Daoy (cell line): Measurements from ENCODE around the gene CRADD. TPM values are rescaled to one million over a fixed set of nuclear protein-coding genes. Genes with fewer than 3 reads are reported as not detected.

ENCODE experiments used
- DNase-seq: peaks from one replicate; pipeline ENCODE4 v3.0.0-alpha.2; 2015; ENCODE audit warnings: low read depth
- total RNA-seq: library from RNA; depleted of rRNA; stranded (reverse); fragments of >200 nt; shearing (Covaris generic); gene quantifications from 2 replicates; pipeline ENCODE4 v1.2.3, GENCODE V29; 2014

Gene CRADD
- total RNA-seq, 1 experiment from 2014 or later: 12.6 TPM

DNA sequence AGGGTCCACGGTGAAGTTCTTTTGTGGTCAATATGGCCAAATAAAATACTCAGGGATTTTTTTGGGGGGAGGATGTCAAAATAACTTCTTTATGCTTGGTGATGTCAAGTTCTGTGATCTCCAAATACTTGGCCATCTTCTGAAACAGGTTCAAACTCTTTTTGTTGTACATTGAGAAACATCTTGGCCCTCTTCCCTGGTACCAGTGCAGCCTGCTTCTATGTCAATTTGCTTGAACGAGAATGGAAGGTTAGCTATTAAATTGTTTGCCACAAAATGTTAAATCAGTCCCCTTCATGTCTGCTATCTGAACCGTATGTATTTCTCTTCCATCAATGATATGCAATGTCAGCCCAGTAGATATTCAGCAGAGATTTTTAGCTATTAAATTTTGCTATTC is 6.1 kb upstream of the CRADD start:
- no peak for DNase-seq

DNA sequence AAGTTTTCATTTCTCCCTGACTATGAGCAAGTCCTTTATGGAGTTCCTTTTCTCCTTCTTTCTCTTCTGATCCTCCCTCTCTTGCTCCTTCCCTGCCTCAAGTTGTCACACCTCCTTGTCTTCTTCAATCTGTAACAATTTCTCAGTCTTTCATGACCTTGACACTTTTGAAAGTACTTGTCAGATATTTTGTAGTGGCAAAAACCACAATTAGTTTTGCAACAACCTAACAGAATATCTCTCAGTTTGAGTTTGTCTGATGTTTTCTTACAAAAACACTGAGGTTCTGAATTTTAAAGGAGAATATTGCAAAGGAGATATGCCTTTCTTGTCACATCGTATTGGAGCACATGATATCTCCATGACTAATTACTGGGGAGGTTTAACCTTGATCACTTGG is 4.1 kb upstream of the CRADD start:
- DNase-seq: no peak

DNA sequence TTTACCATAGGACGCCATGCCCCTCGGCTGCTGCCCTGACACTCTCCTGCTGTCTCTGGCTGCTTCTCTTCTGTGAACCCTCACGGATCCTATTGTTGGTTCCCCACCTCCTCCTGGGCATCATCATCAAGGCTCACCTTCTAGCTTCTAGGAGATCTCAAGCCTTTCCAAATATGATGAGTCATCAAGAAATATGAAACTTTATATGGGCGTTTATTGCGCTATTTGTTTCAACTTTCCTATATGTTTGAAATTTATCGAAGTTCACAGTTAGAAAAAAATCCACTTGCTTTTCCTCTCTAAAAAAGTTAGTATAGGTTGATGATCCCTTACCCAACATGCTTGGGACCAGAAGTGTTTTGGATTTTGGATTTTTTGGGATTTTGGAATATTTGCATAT is 2.8 kb upstream of the CRADD start:
- no peak for DNase-seq

- no peak for DNase-seq
Measured at GRCh38 chr12:93676408-93677194, 574 bp upstream of the CRADD start.

- no peak for DNase-seq
Measured at GRCh38 chr12:93678779-93679178, 1.6 kb downstream of the CRADD start.

- no peak for DNase-seq
Measured at GRCh38 chr12:93679308-93679925, 2.2 kb downstream of the CRADD start.

GRCh38 chr12:93680006-93680405 is 2.8 kb downstream of the CRADD start:
- DNase-seq: no peak

GRCh38 chr12:93682846-93683261 is 5.7 kb downstream of the CRADD start:
- no peak for DNase-seq

DNA sequence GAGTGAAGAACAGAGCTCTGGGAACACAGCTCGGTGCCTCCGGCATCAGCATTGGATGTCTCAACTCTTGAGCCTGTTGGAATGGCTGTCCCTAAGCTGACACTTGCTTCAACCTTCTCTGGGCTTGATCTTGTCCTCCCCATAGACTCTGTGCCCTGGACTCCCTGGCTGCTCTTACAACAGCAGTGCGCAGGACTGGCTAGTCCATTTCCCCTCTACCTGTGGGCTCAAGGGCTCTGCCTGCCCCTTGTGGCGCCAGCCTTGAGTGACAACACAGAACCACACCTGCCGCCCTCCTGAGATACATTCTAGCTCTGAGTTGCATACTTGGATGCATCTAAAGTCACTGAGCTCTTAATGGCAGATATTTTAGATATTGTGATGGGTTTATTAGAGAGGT is 6.2 kb downstream of the CRADD start:
- DNase-seq: no peak

- no peak for DNase-seq
Measured at GRCh38 chr12:93684716-93685115, 7.5 kb downstream of the CRADD start.

- no peak for DNase-seq
Measured at GRCh38 chr12:93686572-93687356, 9.6 kb downstream of the CRADD start.

- no peak for DNase-seq
Measured at GRCh38 chr12:93689076-93689834, 12.1 kb downstream of the CRADD start.

DNA sequence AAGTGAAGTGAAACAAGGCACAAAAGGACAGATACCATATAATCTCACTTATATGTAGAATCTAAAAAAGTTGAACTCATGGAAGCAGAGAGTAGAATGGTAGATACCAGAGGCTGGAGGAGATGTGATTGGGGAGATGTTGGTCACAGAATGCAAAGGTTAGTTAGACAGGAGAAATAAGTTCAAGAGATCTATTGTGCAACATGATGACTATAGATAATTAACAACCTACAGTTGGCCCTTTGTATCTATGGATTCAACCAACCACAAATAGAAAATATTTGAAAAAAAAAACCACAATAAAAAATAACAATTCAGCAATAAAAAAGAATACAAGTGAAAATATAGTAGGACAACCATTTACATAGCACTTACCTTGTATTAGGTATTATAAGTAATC is 19.3 kb downstream of the CRADD start:
- no peak for DNase-seq

DNA sequence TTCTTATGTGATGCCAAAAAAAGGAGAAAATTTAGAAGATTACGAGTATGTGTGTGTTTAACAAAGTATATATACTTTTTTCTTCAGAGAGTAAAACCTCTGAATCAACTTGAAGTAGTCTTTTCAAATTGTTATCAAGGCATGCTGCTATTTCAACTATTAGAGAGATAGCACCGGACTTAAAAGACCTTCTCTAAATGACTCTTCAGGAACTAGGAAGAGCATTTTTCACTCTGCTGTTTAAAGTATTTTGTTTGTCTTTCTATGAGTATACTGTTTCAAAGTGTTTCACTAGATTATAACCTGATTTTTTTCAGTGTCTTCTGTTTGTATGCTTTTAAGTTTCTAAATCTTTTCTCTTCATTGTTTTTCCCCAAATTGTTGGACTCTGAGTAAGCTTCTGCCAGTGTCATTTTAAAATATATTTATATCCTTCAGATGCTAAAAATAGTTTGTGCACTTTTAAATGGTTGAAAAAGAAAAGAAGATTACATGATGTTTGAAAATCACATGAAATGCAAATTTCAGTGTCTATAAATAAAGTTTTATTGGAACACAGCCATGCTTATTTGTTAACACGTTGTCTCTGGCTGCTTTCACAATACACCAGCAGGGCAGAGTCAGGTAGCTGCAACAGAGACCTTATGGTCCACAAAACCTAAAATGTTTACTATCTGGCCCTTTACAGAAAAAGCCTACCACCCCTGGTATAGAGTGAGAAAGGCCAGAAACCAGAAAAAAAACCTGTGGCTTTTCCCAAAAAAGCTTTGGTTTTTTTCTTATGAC is 21.3 kb downstream of the CRADD start:
- no peak for DNase-seq

DNA sequence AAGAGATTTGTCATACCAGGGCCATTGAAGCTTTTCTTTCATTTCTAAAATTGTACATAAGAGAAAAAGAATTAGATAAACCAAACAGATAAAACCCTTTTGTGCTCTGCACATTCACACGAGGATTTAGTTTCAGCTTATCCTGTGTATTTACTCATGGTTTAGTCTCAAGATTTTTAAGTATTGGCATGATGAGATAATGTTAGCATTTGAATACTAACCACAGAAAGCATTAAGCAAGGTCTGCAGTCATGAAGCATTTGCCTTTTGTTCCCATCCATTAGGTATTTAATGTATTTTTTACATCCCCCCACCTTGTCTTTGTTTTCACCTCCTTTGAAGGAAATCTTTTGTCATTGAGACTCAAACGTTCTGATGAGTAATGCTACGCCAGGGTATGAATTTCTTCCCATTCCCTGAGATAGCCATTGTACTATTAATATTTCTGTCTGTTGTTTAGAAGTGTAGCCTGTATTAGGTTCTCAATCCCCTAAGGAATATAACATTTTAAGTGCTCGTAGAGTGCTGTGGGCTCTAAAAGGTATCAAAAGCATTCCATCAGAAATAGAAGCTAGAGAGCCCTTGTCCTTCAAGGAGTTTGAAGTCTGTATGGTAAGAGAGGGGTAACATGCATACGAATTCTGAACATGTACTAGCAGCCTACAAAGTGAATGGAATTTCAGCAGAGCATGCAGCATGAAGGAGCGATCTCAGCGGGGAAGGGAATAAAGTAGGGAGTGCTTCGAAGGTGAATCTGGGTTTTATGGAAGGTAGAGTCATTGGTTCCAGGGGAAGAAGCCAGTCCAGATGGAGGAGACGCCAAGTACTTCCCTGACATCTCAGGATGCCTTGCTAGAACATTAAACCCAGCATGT is 22.3 kb downstream of the CRADD start:
- peak; percentile 65 for DNase-seq

- DNase-seq: no peak
Measured at GRCh38 chr12:93702707-93703315, 25.6 kb downstream of the CRADD start.

- no peak for DNase-seq
Measured at GRCh38 chr12:93704122-93704521, 26.9 kb downstream of the CRADD start.

GRCh38 chr12:93704625-93705024 is 27.4 kb downstream of the CRADD start:
- DNase-seq: no peak

GRCh38 chr12:93705237-93705636 is 28.1 kb downstream of the CRADD start:
- DNase-seq: no peak

DNA sequence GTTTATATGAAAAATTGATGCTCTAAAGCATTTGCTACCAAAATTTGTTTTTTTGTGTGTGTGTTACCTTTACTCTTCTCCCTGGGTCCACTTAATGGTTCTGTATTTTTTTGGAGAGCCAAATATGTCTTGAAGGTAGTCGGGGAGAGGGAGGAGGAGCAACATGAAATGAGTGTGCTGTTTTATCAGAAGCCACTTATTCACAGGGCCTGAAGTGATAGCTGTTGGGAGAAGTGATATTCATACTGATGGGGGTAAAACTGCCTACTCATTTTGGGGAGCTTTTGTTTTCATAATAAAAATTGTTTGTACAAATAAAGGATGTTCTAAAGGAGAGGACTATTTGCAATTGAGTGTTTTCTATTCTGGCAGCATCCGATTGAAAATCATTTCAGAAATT is 29.2 kb downstream of the CRADD start:
- DNase-seq: no peak
